Mammary epithelial cell (primary cell): ENCODE results near the gene CNOT2.

Experiments used
- CTCF ChIP-seq, 2 donors: IDR thresholded peaks in 1 of 2; conservative IDR thresholded peaks in 1 of 2; 2 replicates each; pipeline ENCODE4 v1.5.1; 2011 to 2012; ENCODE audit warnings: inconsistent platforms in 2 of 2, low read length in 2 of 2, mild to moderate bottlenecking in 2 of 2, control low read depth in 1 of 2, low read depth in 1 of 2; ENCODE audit not compliant: insufficient read depth in 1 of 2; ENCODE audit errors: extremely low read depth in 1 of 2
- EZH2 ChIP-seq: IDR thresholded peaks from 2 replicates; pipeline ENCODE4 v1.6.1; 2012; ENCODE audit warnings: low read length, inconsistent platforms, borderline replicate concordance

- no peak for TF ChIP-seq CTCF (conservative IDR thresholded peaks at IDR 0.05 in 1 of 2, IDR thresholded peaks at IDR 0.05 in 1 of 2; ENCODE audit: extremely low read depth in 1 of 2, insufficient read depth in 1 of 2, low read depth in 1 of 2, low read length in 2 of 2)
- TF ChIP-seq EZH2 = no peak
Measured at GRCh38 chr12:70265132-70265531, 21.9 kb downstream of the CNOT2 start.
